K562 (cell line): ENCODE data around the gene LAG3. TPM values are rescaled to one million over a fixed set of nuclear protein-coding genes. Genes with fewer than 3 reads are reported as not detected.
A peak's percentile ranks its signal among the peaks of the same experiment; 100 is the strongest.

ENCODE experiments used
- BHLHE40 ChIP-seq: IDR thresholded peaks from 2 replicates; pipeline ENCODE4 v1.6.1; 2011; ENCODE audit warnings: low read length, improper control_type of control experiment
- CBX2 ChIP-seq: fragments of 200-600 bp; sonication (generic); IDR thresholded peaks from one replicate; pipeline ENCODE4 v1.6.1; 2012; ENCODE audit warnings: mild to moderate bottlenecking, low read length, inconsistent platforms; ENCODE audit not compliant: insufficient read depth, poor library complexity, severe bottlenecking
- CEBPG ChIP-seq, 3 experiments: fragments of 200-800 bp in 1 of 3; sonication (Bioruptor generic) in 1 of 3; sonication (generic) in 1 of 3; formaldehyde crosslinking in 1 of 3; IDR thresholded peaks in 2 of 3; conservative IDR thresholded peaks in 1 of 3; 2 replicates each; pipeline versions ENCODE4 v1.6.1 to v1.8.0; 2016 to 2022; ENCODE audit warnings: missing compliant biosample characterization in 2 of 3, missing genetic modification characterization in 2 of 3, mild to moderate bottlenecking in 1 of 3, missing genetic modification reagents in 1 of 3
- ERF ChIP-seq: fragments of 450-650 bp; formaldehyde crosslinking; IDR thresholded peaks from 2 replicates; pipeline ENCODE4 v1.4.0; 2020; ENCODE audit warnings: mild to moderate bottlenecking, mixed read lengths
- HMGN3 ChIP-seq: IDR thresholded peaks from 2 replicates; pipeline ENCODE4 v1.6.1; 2011; ENCODE audit warnings: borderline replicate concordance, low read depth, mild to moderate bottlenecking, mixed read lengths, low read length; ENCODE audit not compliant: insufficient read length; ENCODE audit errors: extremely low read depth
- JUNB ChIP-seq: fragments of 450-650 bp; formaldehyde crosslinking; conservative IDR thresholded peaks from 2 replicates; pipeline ENCODE4 v1.4.0; 2020; ENCODE audit warnings: mild to moderate bottlenecking
- MAZ ChIP-seq, 2 experiments: fragments of 450-650 bp in 1 of 2; sonication (generic) in 1 of 2; formaldehyde crosslinking; IDR thresholded peaks in 1 of 2; conservative IDR thresholded peaks in 1 of 2; 2 replicates each; pipeline versions ENCODE4 v1.4.0 to v1.5.0; 2020; ENCODE audit warnings: mild to moderate bottlenecking in 1 of 2, missing genetic modification reagents in 1 of 2
- PHB2 ChIP-seq: fragments of 450-650 bp; IDR thresholded peaks from 2 replicates; pipeline ENCODE4 v1.6.1; 2017; ENCODE audit warnings: low read depth
- PHF8 ChIP-seq: fragments of 200-600 bp; sonication (generic); IDR thresholded peaks from 2 replicates; pipeline ENCODE4 v1.6.1; 2012; ENCODE audit warnings: mixed run types, mild to moderate bottlenecking, inconsistent platforms, low read length, moderate library complexity, borderline replicate concordance
- POLR2G ChIP-seq: fragments of 200-400 bp; formaldehyde crosslinking; IDR thresholded peaks from 2 replicates; pipeline ENCODE4 v1.6.1; 2017; ENCODE audit warnings: low read depth, mild to moderate bottlenecking, antibody characterized with exemption, low read length, moderate library complexity
- POLR2H ChIP-seq: IDR thresholded peaks from 2 replicates; pipeline ENCODE4 v1.6.1; 2016; ENCODE audit warnings: missing genetic modification characterization, low read depth, mild to moderate bottlenecking, control low read depth, missing compliant biosample characterization, moderate library complexity
- SMARCB1 ChIP-seq: IDR thresholded peaks from 2 replicates; pipeline ENCODE4 v1.6.1; 2011; ENCODE audit warnings: improper control_type of control experiment, low read depth; ENCODE audit not compliant: insufficient read length
- TBL1XR1 ChIP-seq, 2 experiments: IDR thresholded peaks; 2 replicates each; pipeline ENCODE4 v1.6.1; 2012; ENCODE audit warnings: improper control_type of control experiment in 2 of 2, low read length in 2 of 2, mild to moderate bottlenecking in 1 of 2
- TEAD2 ChIP-seq: fragments of 450-650 bp; IDR thresholded peaks from 2 replicates; pipeline ENCODE4 v1.6.1; 2016; ENCODE audit warnings: missing genetic modification characterization, control low read depth, missing compliant biosample characterization
- XRCC5 ChIP-seq: fragments of 200-400 bp; formaldehyde crosslinking; IDR thresholded peaks from 2 replicates; pipeline ENCODE4 v1.6.1; 2017; ENCODE audit warnings: low read depth, mild to moderate bottlenecking, low read length
- ZNF146 ChIP-seq: IDR thresholded peaks from one replicate; pipeline ENCODE4 v1.6.1; 2018; ENCODE audit warnings: missing compliant biosample characterization; ENCODE audit not compliant: unreplicated experiment
- ZNF354B ChIP-seq: fragments of 250-450 bp; sonication (Bioruptor Pico); IDR thresholded peaks from 2 replicates; pipeline ENCODE4 v1.4.0; 2020
- polyA plus RNA-seq, 8 experiments: library from polyadenylated mRNA; depleted of rRNA in 4 of 8; stranded (reverse) in 5 of 8; unstranded in 3 of 8; fragments of >200 nt; fragmentation: Nextera tagmentation in 2 of 8; fragmentation: Illumina TruSeq in 1 of 8; extraction: Ambion mirVana in 2 of 8; extraction: Trizol in 1 of 8; gene quantifications; 2 replicates each; pipeline versions ENCODE4 v1.2.1 to v1.2.3, GENCODE V29; 2011 to 2014; ENCODE audit warnings: inconsistent platforms in 1 of 8, missing spikeins in 1 of 8
- total RNA-seq, 7 experiments: library from RNA; depleted of rRNA in 6 of 7; stranded (reverse); fragments of >200 nt in 6 of 7; fragmentation: Illumina TruSeq in 2 of 7; extraction: Trizol in 2 of 7; gene quantifications; 2 replicates each; pipeline versions ENCODE4 v1.2.1 to v1.2.3, GENCODE V29; 2011 to 2021; ENCODE audit warnings: low replicate concordance in 1 of 7
- TF ChIP-seq, protein P1 (sequence below): fragments of 250-450 bp; sonication (Bioruptor Pico); IDR thresholded peaks from 2 replicates; pipeline ENCODE4 v1.5.0; 2021; ENCODE audit warnings: mild to moderate bottlenecking, moderate library complexity
- TF ChIP-seq, protein P2 (sequence below): fragments of 250-450 bp; sonication (Bioruptor Pico); IDR thresholded peaks from 2 replicates; pipeline ENCODE4 v1.8.0; 2022; ENCODE audit warnings: inconsistent platforms
- TF ChIP-seq, protein P3 (sequence below): fragments of 200-800 bp; sonication (Bioruptor generic); IDR thresholded peaks from 2 replicates; pipeline ENCODE4 v1.6.1; 2017; ENCODE audit warnings: missing genetic modification characterization, missing compliant biosample characterization

LAG3 gene
- total and polyA plus RNA-seq, 9 of the 15 experiments (the other 6 are each of a cell fraction or from before 2014, with no cell fraction given), result 0.07 to 0.66 (median 0.09) TPM; not detected in 1

DNA sequence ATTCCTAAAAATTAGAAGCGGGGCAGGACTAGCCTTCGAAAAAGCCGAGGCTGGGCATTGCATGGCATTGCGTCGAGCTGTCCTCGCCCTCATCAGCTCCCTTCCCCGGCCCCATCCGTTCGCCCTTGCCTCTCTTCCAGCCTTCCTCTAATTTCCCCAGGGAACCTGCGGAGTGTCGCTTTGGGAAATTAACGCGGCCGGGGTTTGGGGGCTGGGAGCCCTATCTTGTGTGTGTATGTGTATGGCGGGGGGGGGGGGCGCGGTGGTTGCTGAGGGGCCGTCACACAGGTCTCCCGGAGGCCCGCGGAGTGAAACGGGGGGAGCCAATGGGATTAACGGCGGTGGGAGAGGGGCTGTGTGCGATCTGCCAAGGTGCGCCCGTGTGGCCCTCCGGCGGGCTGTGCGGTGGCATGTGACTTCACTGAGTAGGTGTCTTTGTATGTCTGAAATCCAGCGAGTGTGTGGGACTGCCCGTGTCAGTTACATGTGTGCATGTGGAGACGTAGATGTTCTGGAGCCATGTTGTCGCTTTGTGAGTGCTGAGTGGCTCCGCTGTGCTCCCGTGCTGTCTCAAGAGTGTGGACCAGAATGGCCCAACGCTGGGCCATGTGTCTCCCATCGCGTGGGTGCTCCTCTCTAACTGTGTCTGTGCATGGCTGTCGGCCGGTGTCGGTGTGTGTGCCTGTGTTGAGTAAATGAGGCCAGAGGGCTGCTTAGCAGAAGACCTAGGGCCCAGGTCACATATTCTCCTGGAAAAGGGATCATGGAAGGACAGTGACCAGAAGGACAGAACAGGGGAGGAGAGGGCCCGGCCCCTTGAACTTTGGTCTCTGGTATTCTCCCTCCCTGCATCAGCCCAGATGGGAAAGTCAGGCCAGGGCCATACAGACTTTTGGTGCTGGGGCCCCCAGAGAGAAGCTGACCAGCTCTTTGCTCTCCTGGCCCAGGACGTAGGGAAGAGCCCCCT lies 4.7 kb upstream of the LAG3 start (continued):
- TF ChIP-seq, protein P1, sequence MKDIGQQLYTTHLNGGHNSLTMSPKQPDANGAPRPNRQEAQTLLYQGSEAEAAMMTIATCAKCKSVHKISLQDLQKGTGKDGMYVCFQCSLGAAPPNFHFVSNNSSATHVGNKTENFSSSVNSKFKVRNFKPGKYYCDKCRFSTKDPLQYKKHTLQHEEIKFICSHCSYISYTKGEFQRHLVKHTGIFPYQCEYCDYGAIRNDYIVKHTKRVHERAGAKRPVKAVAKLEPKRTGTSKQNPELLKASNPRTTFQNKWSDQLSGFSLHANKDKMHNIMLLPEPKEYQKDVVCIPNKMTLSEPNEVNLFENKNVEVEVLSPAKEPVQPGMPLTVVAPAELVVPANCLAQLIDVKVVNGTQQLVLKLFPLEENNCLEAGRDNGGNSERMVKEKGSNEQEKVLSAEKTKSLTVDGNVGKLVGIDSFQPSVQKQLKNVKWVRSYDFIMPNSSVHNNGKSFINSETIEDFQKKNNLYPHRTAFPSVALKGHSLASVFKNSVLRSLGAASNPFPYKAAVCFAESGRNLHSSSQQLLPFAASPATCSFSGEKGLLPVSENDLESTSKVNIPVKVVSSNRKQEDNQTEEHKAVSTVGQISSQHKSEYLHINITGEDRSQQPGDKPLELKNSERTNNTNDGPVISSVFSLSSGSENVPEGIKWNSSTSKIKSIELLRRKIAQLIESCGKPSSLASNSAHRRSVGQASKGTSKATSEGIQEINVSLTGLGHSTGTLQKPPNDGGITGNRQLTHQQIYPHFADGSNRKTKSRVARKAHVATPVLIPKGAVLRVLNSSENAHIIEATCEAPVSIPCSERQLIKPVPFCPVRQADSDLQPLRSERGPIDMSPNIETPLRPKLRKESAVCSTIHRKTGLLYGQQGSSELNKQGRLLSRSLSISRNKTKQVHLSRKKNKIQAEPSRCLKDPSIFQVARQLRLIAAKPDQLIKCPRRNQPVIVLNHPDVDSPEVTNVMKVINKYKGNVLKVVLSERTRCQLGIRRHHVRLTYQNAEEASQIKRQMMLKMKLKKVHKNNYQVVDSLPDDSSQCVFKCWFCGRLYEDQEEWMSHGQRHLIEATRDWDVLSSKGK, result no peak
- TF ChIP-seq CEBPG (CRISPR knock-in tag; IDR thresholded peaks at IDR 0.05) (peak; percentile 81), CEBPG (tag; conservative IDR thresholded peaks at IDR 0.05 in 1 of 2, IDR thresholded peaks at IDR 0.05 in 1 of 2) (no peak), MAZ (CRISPR knock-in tag; conservative IDR thresholded peaks at IDR 0.05 in 1 of 2, IDR thresholded peaks at IDR 0.05 in 1 of 2) (no peak), POLR2G (no peak; the same call in 1 of the 2 replicates), TBL1XR1 (IDR thresholded peaks at IDR 0.05; ENCODE audit: low read length in 2 of 2) (no peak), BHLHE40 (0 out of 2 replicates have a peak, but pooled peaks have one; percentile 15), SMARCB1 (no peak), PHF8 (peak; percentile 5; the same call in 1 of the 2 replicates), JUNB (no peak), ERF (CRISPR knock-in tag) (no peak), TEAD2 (tag) (no peak), ZNF354B (CRISPR knock-in tag) (no peak), POLR2H (tag) (no peak), ZNF146 (CRISPR knock-in tag) (no peak), XRCC5 (no peak), PHB2 (no peak), HMGN3 (no peak), CBX2 (no peak)
- TF ChIP-seq, protein P2, sequence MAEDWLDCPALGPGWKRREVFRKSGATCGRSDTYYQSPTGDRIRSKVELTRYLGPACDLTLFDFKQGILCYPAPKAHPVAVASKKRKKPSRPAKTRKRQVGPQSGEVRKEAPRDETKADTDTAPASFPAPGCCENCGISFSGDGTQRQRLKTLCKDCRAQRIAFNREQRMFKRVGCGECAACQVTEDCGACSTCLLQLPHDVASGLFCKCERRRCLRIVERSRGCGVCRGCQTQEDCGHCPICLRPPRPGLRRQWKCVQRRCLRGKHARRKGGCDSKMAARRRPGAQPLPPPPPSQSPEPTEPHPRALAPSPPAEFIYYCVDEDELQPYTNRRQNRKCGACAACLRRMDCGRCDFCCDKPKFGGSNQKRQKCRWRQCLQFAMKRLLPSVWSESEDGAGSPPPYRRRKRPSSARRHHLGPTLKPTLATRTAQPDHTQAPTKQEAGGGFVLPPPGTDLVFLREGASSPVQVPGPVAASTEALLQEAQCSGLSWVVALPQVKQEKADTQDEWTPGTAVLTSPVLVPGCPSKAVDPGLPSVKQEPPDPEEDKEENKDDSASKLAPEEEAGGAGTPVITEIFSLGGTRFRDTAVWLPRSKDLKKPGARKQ (CRISPR knock-in tag), result no peak
- TF ChIP-seq, protein P3, sequence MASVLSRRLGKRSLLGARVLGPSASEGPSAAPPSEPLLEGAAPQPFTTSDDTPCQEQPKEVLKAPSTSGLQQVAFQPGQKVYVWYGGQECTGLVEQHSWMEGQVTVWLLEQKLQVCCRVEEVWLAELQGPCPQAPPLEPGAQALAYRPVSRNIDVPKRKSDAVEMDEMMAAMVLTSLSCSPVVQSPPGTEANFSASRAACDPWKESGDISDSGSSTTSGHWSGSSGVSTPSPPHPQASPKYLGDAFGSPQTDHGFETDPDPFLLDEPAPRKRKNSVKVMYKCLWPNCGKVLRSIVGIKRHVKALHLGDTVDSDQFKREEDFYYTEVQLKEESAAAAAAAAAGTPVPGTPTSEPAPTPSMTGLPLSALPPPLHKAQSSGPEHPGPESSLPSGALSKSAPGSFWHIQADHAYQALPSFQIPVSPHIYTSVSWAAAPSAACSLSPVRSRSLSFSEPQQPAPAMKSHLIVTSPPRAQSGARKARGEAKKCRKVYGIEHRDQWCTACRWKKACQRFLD (CRISPR knock-in tag), result no peak
